Erythroblast (primary cell): ENCODE measurements around the gene ARFGAP3.

Source experiments
- GATA1 ChIP-seq: IDR thresholded peaks from 2 replicates; pipeline ENCODE4 v1.6.1; 2011; ENCODE audit warnings: low read depth, mild to moderate bottlenecking, control low read depth, low read length, moderate library complexity
- POLR2A ChIP-seq: IDR thresholded peaks from 2 replicates; pipeline ENCODE4 v1.6.1; 2011; ENCODE audit warnings: mild to moderate bottlenecking, low read length

DNA sequence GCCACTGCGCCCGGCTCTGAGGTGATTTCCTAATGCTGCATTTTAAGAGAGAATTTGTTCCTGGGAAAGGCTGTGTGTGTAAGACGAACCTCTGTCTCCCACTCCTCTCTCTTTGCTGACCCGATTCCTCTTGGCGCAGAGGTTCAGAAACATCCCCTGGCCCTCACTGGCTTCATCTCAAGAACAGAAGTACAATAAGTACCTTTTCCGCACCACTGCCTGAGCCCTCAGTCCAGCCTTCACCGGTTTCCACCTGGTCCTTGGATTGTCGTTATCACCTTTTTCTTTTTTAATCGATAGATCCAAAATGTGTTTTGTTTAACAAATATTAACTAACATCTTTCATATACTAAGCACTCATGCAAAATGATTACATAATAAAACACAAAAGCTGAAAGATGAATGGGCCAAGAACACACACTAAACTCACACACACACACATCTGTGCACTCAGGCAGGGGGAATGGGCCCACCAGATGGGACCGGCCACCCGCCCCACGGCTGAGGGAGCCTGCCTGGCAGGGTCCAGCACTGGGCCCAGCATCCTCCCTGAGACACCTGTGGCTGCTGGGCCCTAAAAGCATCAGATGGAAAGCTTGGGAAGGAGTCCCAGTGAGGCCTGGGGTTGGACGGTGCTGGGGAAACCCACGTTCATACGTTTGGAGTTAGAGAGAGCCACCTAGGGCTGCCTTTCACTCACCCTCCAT is 86.0 kb downstream of the ARFGAP3 start:
- no peak for TF ChIP-seq POLR2A
- no peak for TF ChIP-seq GATA1
